GM12878 (cell line): Measurements from ENCODE around the gene INSL3.

Experiments used
- CBFB ChIP-seq: IDR thresholded peaks from 2 replicates; pipeline ENCODE4 v1.6.1; 2016; ENCODE audit warnings: antibody characterized with exemption, low read depth
- CHD2 ChIP-seq: IDR thresholded peaks from 2 replicates; pipeline ENCODE4 v1.6.1; 2011; ENCODE audit warnings: low read depth, low read length, improper control_type of control experiment, borderline replicate concordance
- POLR2A ChIP-seq: IDR thresholded peaks from 2 replicates; pipeline ENCODE4 v1.6.1; 2011; ENCODE audit warnings: low read depth, mild to moderate bottlenecking, low read length
- POLR2AphosphoS5 ChIP-seq: IDR thresholded peaks from 2 replicates; pipeline ENCODE4 v1.6.1; 2011; ENCODE audit warnings: mild to moderate bottlenecking, low read length, inconsistent platforms
- TF ChIP-seq, protein P1 (sequence below): IDR thresholded peaks from 2 replicates; pipeline ENCODE4 v1.6.1; 2011; ENCODE audit warnings: borderline replicate concordance, low read depth, mild to moderate bottlenecking, moderate library complexity, low read length; ENCODE audit not compliant: insufficient read depth, poor library complexity, severe bottlenecking
- TF ChIP-seq, protein P2 (sequence below): fragments of 450-650 bp; IDR thresholded peaks from 2 replicates; pipeline ENCODE4 v1.6.1; 2014; ENCODE audit warnings: mild to moderate bottlenecking

DNA sequence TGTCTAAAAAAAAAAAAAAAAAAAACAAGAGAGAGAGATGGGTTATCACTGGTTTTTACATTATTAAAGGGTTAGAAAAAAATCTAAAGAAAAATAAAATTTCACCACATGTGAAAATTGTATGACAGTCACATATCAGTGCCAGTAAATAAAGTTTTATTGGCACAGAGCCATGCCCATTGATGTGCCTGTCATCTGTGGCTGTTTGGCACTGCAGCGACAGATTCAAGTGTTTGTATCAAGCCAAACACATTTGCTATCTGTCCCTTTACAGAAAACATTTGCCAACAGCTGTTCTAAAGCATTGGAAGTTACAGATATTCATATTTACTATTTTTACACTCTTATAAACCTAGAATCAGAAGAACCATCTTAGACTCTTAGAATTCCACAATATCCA, 53.8 kb downstream of the INSL3 start:
- TF ChIP-seq, protein P1, sequence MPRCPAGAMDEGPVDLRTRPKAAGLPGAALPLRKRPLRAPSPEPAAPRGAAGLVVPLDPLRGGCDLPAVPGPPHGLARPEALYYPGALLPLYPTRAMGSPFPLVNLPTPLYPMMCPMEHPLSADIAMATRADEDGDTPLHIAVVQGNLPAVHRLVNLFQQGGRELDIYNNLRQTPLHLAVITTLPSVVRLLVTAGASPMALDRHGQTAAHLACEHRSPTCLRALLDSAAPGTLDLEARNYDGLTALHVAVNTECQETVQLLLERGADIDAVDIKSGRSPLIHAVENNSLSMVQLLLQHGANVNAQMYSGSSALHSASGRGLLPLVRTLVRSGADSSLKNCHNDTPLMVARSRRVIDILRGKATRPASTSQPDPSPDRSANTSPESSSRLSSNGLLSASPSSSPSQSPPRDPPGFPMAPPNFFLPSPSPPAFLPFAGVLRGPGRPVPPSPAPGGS, result no peak
- TF ChIP-seq, protein P2, sequence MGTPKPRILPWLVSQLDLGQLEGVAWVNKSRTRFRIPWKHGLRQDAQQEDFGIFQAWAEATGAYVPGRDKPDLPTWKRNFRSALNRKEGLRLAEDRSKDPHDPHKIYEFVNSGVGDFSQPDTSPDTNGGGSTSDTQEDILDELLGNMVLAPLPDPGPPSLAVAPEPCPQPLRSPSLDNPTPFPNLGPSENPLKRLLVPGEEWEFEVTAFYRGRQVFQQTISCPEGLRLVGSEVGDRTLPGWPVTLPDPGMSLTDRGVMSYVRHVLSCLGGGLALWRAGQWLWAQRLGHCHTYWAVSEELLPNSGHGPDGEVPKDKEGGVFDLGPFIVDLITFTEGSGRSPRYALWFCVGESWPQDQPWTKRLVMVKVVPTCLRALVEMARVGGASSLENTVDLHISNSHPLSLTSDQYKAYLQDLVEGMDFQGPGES, result no peak
- TF ChIP-seq POLR2AphosphoS5 (no peak), POLR2A (no peak), CHD2 (no peak), CBFB (no peak)
